ENCODE data around the gene GABRR3.

DNA sequence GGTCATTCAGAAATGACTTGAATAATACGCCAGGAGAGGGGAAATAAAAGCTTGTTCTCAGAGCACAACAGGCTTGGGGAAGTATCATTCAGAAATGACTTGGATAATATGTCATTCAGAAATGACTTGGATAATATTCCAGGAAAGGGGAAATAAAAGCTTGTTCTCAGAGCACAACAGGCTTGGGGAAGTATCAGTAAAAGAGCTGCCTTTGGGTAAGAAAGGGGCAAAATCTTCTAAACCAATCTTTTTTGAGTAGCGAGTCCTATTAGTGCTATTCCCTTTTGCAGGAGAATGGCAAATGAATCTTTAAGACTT lies 20.9 kb downstream of the GABRR3 start:
- TF ChIP-seq, protein P1, sequence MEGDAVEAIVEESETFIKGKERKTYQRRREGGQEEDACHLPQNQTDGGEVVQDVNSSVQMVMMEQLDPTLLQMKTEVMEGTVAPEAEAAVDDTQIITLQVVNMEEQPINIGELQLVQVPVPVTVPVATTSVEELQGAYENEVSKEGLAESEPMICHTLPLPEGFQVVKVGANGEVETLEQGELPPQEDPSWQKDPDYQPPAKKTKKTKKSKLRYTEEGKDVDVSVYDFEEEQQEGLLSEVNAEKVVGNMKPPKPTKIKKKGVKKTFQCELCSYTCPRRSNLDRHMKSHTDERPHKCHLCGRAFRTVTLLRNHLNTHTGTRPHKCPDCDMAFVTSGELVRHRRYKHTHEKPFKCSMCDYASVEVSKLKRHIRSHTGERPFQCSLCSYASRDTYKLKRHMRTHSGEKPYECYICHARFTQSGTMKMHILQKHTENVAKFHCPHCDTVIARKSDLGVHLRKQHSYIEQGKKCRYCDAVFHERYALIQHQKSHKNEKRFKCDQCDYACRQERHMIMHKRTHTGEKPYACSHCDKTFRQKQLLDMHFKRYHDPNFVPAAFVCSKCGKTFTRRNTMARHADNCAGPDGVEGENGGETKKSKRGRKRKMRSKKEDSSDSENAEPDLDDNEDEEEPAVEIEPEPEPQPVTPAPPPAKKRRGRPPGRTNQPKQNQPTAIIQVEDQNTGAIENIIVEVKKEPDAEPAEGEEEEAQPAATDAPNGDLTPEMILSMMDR (IDR thresholded peaks at IDR 0.05; ENCODE audit: poor library complexity) = no peak
- no peak for TF ChIP-seq EZH2 (IDR thresholded peaks at IDR 0.05; ENCODE audit: borderline replicate concordance)
- no peak for TF ChIP-seq EZH2phosphoT487 (IDR thresholded peaks at IDR 0.05; ENCODE audit: low read depth, severe bottlenecking, unreplicated experiment)
